22Rv1 (cell line): ENCODE data around the gene OXGR1.

Experiments
- CTCF ChIP-seq: fragments of 450-650 bp; IDR thresholded peaks from 2 replicates; pipeline ENCODE4 v1.5.1; 2017; ENCODE audit warnings: mild to moderate bottlenecking
- ZFX ChIP-seq: fragments of 450-650 bp; IDR thresholded peaks from 2 replicates; pipeline ENCODE4 v1.6.1; 2017; ENCODE audit warnings: antibody characterized with exemption, borderline replicate concordance

GRCh38 chr13:97043302-97043701 is 49.0 kb upstream of the OXGR1 start:
- no peak for TF ChIP-seq CTCF
- no peak for TF ChIP-seq ZFX
